ENCODE measurements around the gene CNPY2. TPM values are rescaled to one million over a fixed set of nuclear protein-coding genes. Genes with fewer than 3 reads are reported as not detected.
"Not testable (repeated sequence)": the region's sequence is repeated elsewhere in the genome, so short reads cannot be mapped to it uniquely, and the experiment has no call there.

CNPY2 gene
- total RNA-seq, 2 experiments from 2014 or later = 180 to 185 TPM

- CTCF ChIA-PET = interaction anchor here (1.3 kb wide), 1 partner anchor 49 kb away, joined by 3 read pairs; the partner anchor contains the start of gene ANKRD52
- POLR2A ChIA-PET = no interaction called here
Observed at GRCh38 chr12:56307221-56307965, 8.4 kb downstream of the CNPY2 start.

DNA sequence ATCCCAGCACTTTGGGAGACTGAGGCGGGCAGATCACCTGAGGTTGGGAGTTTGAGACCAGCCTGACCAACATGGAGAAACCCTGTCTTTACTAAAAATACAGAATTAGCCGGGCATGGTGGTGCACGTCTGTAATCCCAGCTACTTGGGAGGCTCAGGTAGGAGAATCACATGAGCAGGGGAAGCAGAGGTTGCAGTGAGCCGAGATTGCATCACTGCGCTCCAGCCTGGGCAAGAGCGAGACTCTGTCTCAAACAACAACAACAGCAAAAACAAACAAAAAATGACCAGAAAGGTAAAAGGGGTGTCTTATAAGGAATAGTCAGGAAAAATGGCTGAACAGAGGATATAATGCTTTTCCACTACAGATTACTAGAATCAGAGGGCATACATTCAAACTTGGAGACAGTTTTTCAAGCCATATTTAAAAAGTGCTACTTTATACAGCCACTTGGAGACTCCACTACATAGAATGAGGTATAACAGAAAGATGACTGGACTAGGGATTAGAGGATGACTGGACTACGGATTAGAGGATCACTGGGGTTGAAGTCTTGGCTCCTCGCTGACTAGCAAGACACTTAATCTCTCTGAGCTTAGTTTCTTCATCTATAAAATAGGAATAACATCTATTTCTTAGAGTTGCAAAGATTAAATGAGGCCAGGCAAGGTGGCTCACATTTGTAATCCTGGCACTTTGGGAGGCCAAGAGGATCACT lies 10.8 kb downstream of the CNPY2 start:
- CTCF ChIA-PET = interaction anchor here (0.6 kb wide), 1 partner anchor 249 kb away, joined by 3 read pairs; no protein-coding TSS in a partner anchor
- POLR2A ChIA-PET = no interaction called here

GRCh38 chr12:56304276-56304675 lies 11.5 kb downstream of the CNPY2 start:
- ChIA-PET CTCF (interaction anchor here (0.6 kb wide), 1 partner anchor 125 kb away, joined by 3 read pairs; no protein-coding TSS in a partner anchor), POLR2A (no interaction called here)

GRCh38 chr12:56300644-56301464 lies 14.9 kb downstream of the CNPY2 start:
- ChIA-PET CTCF (interaction anchor here (0.6 to 1.7 kb wide), 4 partner anchors 44 to 976 kb away, joined by 3 to 4 read pairs (median 4); no protein-coding TSS in a partner anchor), POLR2A (interaction anchor here (0.6 to 1.7 kb wide), 3 partner anchors 9 to 15 kb away, joined by 4 to 6 read pairs (median 6); no protein-coding TSS in a partner anchor)

DNA sequence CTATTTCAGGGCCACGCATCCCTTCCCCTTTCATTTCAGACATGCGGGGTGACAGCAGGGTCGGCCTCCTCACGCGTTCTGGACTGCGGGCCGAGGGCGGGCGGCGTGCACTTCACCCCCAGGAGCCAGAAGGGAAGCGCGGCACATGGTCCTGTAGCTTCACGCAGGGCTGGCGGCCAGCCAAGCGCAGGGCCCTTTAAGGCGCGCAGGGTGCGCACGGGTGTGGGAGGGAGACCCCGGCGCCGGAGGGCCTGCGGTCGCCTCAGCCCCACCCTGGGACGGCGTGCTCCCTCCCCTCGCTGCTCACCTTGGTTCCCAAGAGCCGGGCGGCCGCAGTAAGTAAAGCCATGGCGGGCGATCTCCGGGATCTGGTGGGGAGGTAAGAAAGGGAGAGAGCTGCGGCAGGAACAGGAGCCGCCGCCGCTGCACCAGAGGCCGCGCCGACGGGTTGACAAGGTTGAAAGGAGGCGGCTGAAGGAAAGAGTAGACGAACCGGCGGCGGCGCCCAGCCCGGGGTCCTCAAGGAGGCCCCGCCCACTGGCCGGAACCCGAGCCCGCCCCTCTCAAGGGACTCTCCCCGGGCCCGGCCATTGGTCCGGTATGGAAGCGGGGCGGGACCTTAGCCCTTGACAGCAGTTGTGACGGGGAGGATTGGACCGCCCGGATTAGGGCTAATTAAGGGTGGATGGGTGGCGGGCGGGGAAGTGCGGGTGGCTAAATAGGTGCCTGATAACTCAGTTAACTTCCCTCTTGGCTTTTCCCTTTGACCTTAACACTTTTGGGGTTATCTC lies 15.7 kb downstream of the CNPY2 start, which contains the start of gene CS:
TSS of gene CS (minus strand) at position 478 of the 791 bp plus-strand sequence. CDS start at position 349, 129 bp downstream.
- POLR2A ChIA-PET = interaction anchor here (1.0 to 1.7 kb wide), 7 partner anchors 9 to 183 kb away, joined by 3 to 6 read pairs (median 5); partner anchors contain the start of genes CNPY2, IL23A, PAN2 and RPL41
- CTCF ChIA-PET = interaction anchor here (0.6 to 1.7 kb wide), 6 partner anchors 9 to 285 kb away, joined by 3 to 4 read pairs (median 4); partner anchors contain the start of gene TIMELESS

- ChIA-PET CTCF (interaction anchor here (1.0 to 1.7 kb wide), 6 partner anchors 9 to 423 kb away, joined by 3 to 4 read pairs (median 3); partner anchors contain the start of gene TIMELESS), POLR2A (interaction anchor here (1.0 to 1.9 kb wide), 7 partner anchors 8 to 183 kb away, joined by 3 to 6 read pairs (median 5); partner anchors contain the start of genes CNPY2, IL23A, PAN2 and RPL41)
Observed at GRCh38 chr12:56299308-56299852, 16.4 kb downstream of the CNPY2 start.

DNA sequence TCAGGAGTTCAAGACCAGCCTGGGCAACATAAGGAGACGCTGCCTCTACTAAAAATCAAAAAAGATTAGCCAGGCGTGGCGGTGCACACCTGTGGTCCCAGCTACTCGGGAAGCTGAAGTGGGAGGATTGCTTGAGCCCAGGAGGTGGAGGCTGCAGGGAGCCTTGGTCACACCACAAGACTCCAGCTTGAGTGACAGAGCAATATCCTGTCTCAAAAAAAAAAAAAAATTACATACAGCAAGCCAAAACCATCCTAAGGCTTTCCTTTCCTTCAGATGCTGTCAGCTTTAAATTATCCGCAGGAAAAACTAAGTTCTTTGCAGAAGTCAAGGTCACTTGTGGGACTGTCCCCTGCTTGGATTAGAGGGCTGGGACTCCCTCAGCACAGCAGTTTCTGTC lies 17.0 kb downstream of the CNPY2 start:
- CTCF ChIA-PET = interaction anchor here (1.0 to 1.6 kb wide), 6 partner anchors 10 to 424 kb away, joined by 3 to 4 read pairs (median 3); partner anchors contain the start of genes SMARCC2 and TIMELESS

DNA sequence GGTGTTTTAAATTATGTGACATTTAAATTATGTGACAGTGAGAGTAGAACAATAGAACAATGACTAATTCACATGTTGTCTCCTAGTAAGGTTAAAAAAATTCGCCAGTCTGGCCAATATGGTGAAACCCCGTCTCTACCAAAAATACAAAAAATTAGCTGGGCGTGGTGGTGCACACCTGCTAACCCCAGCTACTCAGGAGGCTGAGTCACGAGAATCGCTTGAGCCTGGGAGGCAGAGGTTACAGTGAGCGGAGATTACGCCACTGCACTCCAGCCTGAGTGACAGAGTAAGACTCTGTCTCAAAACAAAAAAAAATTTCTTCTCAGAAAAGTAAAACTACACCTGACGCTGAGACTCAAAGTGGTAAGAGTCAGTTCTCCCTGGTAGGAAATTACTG lies 18.4 kb downstream of the CNPY2 start:
- POLR2A ChIA-PET = interaction anchor here (0.6 to 0.8 kb wide), 2 partner anchors 30 to 71 kb away, joined by 3 read pairs; no protein-coding TSS in a partner anchor
- CTCF ChIA-PET = interaction anchor here (1.3 kb wide), 1 partner anchor 75 kb away, joined by 4 read pairs; the partner anchor contains the start of gene RNF41

More for the DNA sequence above, 17.0 kb downstream of the CNPY2 start:
- POLR2A ChIA-PET = interaction anchor here (1.0 to 1.9 kb wide), 6 partner anchors 8 to 182 kb away, joined by 3 to 6 read pairs (median 5); partner anchors contain the start of genes CNPY2, IL23A, RPL41 and STAT2

GRCh38 chr12:56296295-56296694 lies 19.5 kb downstream of the CNPY2 start:
- POLR2A ChIA-PET = interaction anchor here (0.8 kb wide), 1 partner anchor 29 kb away, joined by 3 read pairs; no protein-coding TSS in a partner anchor
- CTCF ChIA-PET = no interaction called here

DNA sequence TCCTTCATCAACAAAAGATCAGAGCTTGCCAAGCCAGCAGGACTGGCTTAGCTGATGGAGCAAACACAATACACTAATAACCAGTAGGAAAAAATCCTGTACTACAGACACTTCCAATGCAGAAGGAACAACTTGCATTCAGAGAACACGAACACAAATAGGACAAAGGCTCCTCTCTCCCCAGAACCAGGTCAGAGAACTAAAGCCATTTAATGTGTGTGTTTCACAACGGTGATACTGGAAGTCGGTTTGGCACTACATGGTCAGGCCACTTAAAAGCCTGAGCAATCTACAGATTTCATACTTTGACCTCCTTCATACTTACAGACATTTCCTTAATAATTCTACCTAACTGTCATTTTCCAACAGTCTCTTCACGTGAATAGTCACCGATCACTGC lies 22.0 kb downstream of the CNPY2 start:
- POLR2A ChIA-PET = no interaction called here

GRCh38 chr12:56288705-56289387 lies 26.9 kb downstream of the CNPY2 start:
- ChIA-PET POLR2A (no interaction called here), CTCF (interaction anchor here (0.7 to 1.3 kb wide), 3 partner anchors 13 to 43 kb away, joined by 4 to 6 read pairs (median 5); partner anchors contain the start of gene COQ10A)

More for the DNA sequence above, 22.0 kb downstream of the CNPY2 start:
- CTCF ChIA-PET = no interaction called here

- ChIA-PET CTCF (interaction anchor here (1.4 kb wide), 1 partner anchor 13 kb away, joined by 3 read pairs; no protein-coding TSS in a partner anchor), POLR2A (no interaction called here)
Observed at GRCh38 chr12:56286044-56286830, 29.6 kb downstream of the CNPY2 start.

GRCh38 chr12:56284263-56284662 lies 31.5 kb downstream of the CNPY2 start:
- CTCF ChIA-PET = interaction anchor here (0.7 to 0.9 kb wide), 2 partner anchors 26 to 35 kb away, joined by 3 to 4 read pairs; no protein-coding TSS in a partner anchor

DNA sequence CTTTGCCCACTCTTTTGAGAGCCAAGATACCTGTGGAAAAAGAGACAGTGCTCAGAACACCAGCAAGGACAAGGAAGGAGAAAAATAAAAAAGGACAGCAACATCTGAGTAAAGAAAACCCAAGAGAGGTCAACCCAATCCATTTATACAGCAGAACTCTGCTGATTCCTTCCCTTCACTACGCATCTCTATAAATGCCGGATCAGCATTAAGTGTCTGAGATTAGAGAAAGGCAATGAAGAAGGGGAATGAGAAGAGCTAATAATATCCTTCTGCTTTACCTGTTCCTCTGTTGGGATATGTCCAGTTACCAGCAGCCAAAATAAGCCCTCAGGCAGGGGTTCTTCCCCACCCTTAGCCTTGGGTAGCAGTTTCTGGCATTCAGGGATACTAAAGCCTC lies 33.2 kb downstream of the CNPY2 start:
- ChIA-PET POLR2A (no interaction called here), CTCF (no interaction called here)

More at GRCh38 chr12:56284263-56284662, 31.5 kb downstream of the CNPY2 start:
- POLR2A ChIA-PET = not testable (repeated sequence)

DNA sequence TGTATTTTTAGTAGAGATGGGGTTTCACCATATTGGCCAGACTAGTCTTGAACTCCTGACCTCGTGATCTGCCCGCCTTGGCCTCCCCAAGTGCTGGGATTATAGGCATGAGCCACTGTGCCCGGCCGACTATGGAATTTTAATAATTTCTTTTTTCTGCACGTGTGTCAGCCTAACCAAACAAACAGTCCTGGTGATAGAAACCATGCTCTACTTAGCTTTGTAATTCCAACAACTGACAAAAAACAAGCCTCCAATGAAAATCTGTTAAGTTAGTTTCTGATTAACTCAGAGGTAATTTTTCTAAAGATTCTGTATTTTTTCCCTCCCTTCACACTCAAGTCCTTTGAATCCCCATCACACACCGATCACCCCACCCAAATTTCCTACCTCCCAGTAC lies 33.8 kb downstream of the CNPY2 start:
- POLR2A ChIA-PET = no interaction called here
- CTCF ChIA-PET = no interaction called here

DNA sequence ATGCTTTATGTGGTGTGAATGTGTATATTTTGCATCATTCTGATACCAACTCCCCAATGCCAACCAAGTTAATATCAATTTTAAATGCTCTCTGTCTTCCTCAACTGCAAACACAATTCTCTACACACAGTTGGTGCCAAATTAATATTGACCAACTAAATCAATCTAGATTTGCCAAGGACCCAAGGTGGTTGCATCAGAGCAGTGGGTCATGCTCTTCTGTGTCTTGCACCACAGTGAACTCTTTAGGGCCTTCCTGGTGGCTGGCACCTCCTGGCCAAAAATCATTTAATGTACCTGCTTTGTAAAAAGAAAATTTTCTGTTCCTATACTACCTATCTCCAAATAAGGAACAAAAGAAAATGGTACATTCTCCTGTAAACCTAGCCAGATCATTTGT lies 34.9 kb downstream of the CNPY2 start:
- CTCF ChIA-PET = interaction anchor here (0.7 kb wide), 2 partner anchors 144 to 308 kb away, joined by 3 to 4 read pairs; no protein-coding TSS in a partner anchor
- POLR2A ChIA-PET = no interaction called here
